ENCODE measurements around the gene ACACB. TPM values are rescaled to one million over a fixed set of nuclear protein-coding genes. Genes with fewer than 3 reads are reported as not detected.

Gene ACACB
- total and polyA plus RNA-seq, 2 donors (not counting 3 experiments of a cell fraction or from before 2014, with no cell fraction given) = 1.3 to 5.7 TPM

- no peaks in the 10 kb centered on the region for H3K27me3 ChIP-seq (ENCODE audit: control insufficient read depth in 2 of 2, insufficient read depth in 2 of 2, low read length in 2 of 2)
- no peak for FAIRE-seq
- dilution Hi-C loops (cut with MboI; ENCODE audit: extremely low pct_ligation_motif_present, low sequenced_read_pairs) = no loop called here
Measured at GRCh38 chr12:109189291-109189690, 72.9 kb downstream of the ACACB start.

More at GRCh38 chr12:109189291-109189690, 72.9 kb downstream of the ACACB start:
- TF ChIP-seq GATA2 (IDR thresholded peaks at IDR 0.05; ENCODE audit: insufficient read depth, insufficient read length, low read depth, low read length) (no peak), POLR2A (IDR thresholded peaks at IDR 0.05; ENCODE audit: low read depth, low read length) (no peak), EZH2 (IDR thresholded peaks at IDR 0.05; ENCODE audit: borderline replicate concordance, low read depth, low read length, severe bottlenecking) (no peak), JUN (IDR thresholded peaks at IDR 0.05; ENCODE audit: borderline replicate concordance, insufficient read depth, insufficient read length, low read depth) (no peak), MAX (IDR thresholded peaks at IDR 0.05; ENCODE audit: insufficient read depth, insufficient read length) (no peak), FOS (IDR thresholded peaks at IDR 0.05; ENCODE audit: borderline replicate concordance, insufficient read depth, low read length) (no peak), MYC (IDR thresholded peaks at IDR 0.05; ENCODE audit: low read depth, low read length) (no peak), CTCF (IDR thresholded peaks at IDR 0.05; ENCODE audit: extremely low read depth in 1 of 2, insufficient read depth in 1 of 2, low read depth in 1 of 2, low read length in 2 of 2) (no peak)
- H3K9me1 ChIP-seq (replicated peaks; ENCODE audit: control insufficient read depth, extremely low read depth, insufficient read depth, low read length) = no peaks in the 10 kb centered on the region
- H3K27ac ChIP-seq (ENCODE audit: insufficient read depth, low read depth, low read length) = no peak overlapping the region
- BruUV-seq (replicated peaks) = no TSS peak
- no peak overlapping the region for H3K4me2 ChIP-seq (ENCODE audit: insufficient read depth, low read length)
- no peaks in the 10 kb centered on the region for H4K20me1 ChIP-seq (replicated peaks; ENCODE audit: control insufficient read depth, extremely low read depth, insufficient read depth, low read length)
- no peaks in the 10 kb centered on the region for H3K9me3 ChIP-seq (replicated peaks; ENCODE audit: control insufficient read depth, insufficient read depth, low read length)
- DNase-seq (ENCODE audit: low read depth, low spot score) = no peak
- POLR2A ChIA-PET = no interaction called here
- CTCF ChIA-PET = interaction anchor here (1.7 kb wide), 1 partner anchor 13 kb away, joined by 4 read pairs; no protein-coding TSS in a partner anchor
- no peaks in the 10 kb centered on the region for H3K4me1 ChIP-seq (ENCODE audit: control insufficient read depth, extremely low read depth, insufficient read depth, low read length)
- no peaks in the 10 kb centered on the region for H3K36me3 ChIP-seq (ENCODE audit: control insufficient read depth in 2 of 2, extremely low read depth in 1 of 2, insufficient read depth in 2 of 2, low read length in 2 of 2)
- H3K4me3 ChIP-seq (replicated peaks in 1 of 3; ENCODE audit: insufficient read depth in 1 of 3, low read depth in 1 of 3, low read length in 3 of 3) = no peak overlapping the region
- H3K79me2 ChIP-seq (ENCODE audit: control insufficient read depth, insufficient read depth, low read length) = no peaks in the 10 kb centered on the region
- intact Hi-C loops (cut with micrococcal nuclease) = no loop called here
- no peak overlapping the region for H3K9ac ChIP-seq (replicated peaks; ENCODE audit: extremely low read depth, insufficient read depth, low read length)
- no peak overlapping the region for H2AFZ ChIP-seq (ENCODE audit: low read depth, low read length)

Measured in endothelial cell of umbilical vein (primary cell).